Measurements from ENCODE around the gene ZNF236. TPM values are rescaled to one million over a fixed set of nuclear protein-coding genes. Genes with fewer than 3 reads are reported as not detected.

ZNF236 gene
- total RNA-seq, 1 experiment from 2014 or later = 24.8 TPM

- no peak overlapping the region for H3K4me3 ChIP-seq (ENCODE audit: low read depth, low read length, poor library complexity, severe bottlenecking)
- no peaks in the 10 kb centered on the region for H3K9me3 ChIP-seq (ENCODE audit: low read depth, low read length, poor library complexity, severe bottlenecking)
- H3K4me1 ChIP-seq (ENCODE audit: insufficient read depth, low read length, poor library complexity, severe bottlenecking) = no peaks in the 10 kb centered on the region
- no TSS peak for BruUV-seq (replicated peaks)
- H3K36me3 ChIP-seq (ENCODE audit: insufficient read depth, low read length, poor library complexity, severe bottlenecking) = no peaks in the 10 kb centered on the region
- no peak overlapping the region for H3K27ac ChIP-seq (ENCODE audit: low read depth, low read length, poor library complexity, severe bottlenecking)
- intact Hi-C loops (cut with micrococcal nuclease; ENCODE audit: unreplicated experiment) = no loop called here
- TF ChIP-seq EZH2 (IDR thresholded peaks at IDR 0.05; ENCODE audit: borderline replicate concordance, low read depth, low read length, poor library complexity, severe bottlenecking) (no peak), CTCF (conservative IDR thresholded peaks at IDR 0.05; ENCODE audit: low read depth, low read length) (no peak)
- no peak for DNase-seq (ENCODE audit: low spot score)
- CTCF ChIA-PET = no interaction called here
- no peaks in the 10 kb centered on the region for H3K27me3 ChIP-seq (replicated peaks; ENCODE audit: insufficient read depth, low read depth, low read length, poor library complexity)
- POLR2A ChIA-PET (ENCODE audit: low non-redundant PET) = no interaction called here
Measured at GRCh38 chr18:76978616-76979015, 156.3 kb downstream of the ZNF236 start.

- H3K36me3 ChIP-seq (ENCODE audit: insufficient read depth, low read length, poor library complexity, severe bottlenecking) = no peaks in the 10 kb centered on the region
- no peak for TF ChIP-seq EZH2 (IDR thresholded peaks at IDR 0.05; ENCODE audit: borderline replicate concordance, low read depth, low read length, poor library complexity, severe bottlenecking)
- TF ChIP-seq CTCF (conservative IDR thresholded peaks at IDR 0.05; ENCODE audit: low read depth, low read length) = no peak
- H3K27me3 ChIP-seq (replicated peaks; ENCODE audit: insufficient read depth, low read depth, low read length, poor library complexity) = no peaks in the 10 kb centered on the region
- CTCF ChIA-PET = no interaction called here
- no peak overlapping the region for H3K4me3 ChIP-seq (ENCODE audit: low read depth, low read length, poor library complexity, severe bottlenecking)
- POLR2A ChIA-PET (ENCODE audit: low non-redundant PET) = no interaction called here
- H3K9me3 ChIP-seq (ENCODE audit: low read depth, low read length, poor library complexity, severe bottlenecking) = no peaks in the 10 kb centered on the region
- DNase-seq (ENCODE audit: low spot score) = no peak
- no TSS peak for BruUV-seq (replicated peaks)
- intact Hi-C loops (cut with micrococcal nuclease; ENCODE audit: unreplicated experiment) = no loop called here
- no peak overlapping the region for H3K27ac ChIP-seq (ENCODE audit: low read depth, low read length, poor library complexity, severe bottlenecking)
- H3K4me1 ChIP-seq (ENCODE audit: insufficient read depth, low read length, poor library complexity, severe bottlenecking) = no peaks in the 10 kb centered on the region
Measured at GRCh38 chr18:76979111-76979751, 156.9 kb downstream of the ZNF236 start.

GRCh38 chr18:76979906-76980305 is 157.5 kb downstream of the ZNF236 start:
- H3K27me3 ChIP-seq (replicated peaks; ENCODE audit: insufficient read depth, low read depth, low read length, poor library complexity) = no peaks in the 10 kb centered on the region
- H3K4me1 ChIP-seq (ENCODE audit: insufficient read depth, low read length, poor library complexity, severe bottlenecking) = no peaks in the 10 kb centered on the region
- TF ChIP-seq CTCF (conservative IDR thresholded peaks at IDR 0.05; ENCODE audit: low read depth, low read length) = no peak
- no peak for TF ChIP-seq EZH2 (IDR thresholded peaks at IDR 0.05; ENCODE audit: borderline replicate concordance, low read depth, low read length, poor library complexity, severe bottlenecking)
- no peaks in the 10 kb centered on the region for H3K36me3 ChIP-seq (ENCODE audit: insufficient read depth, low read length, poor library complexity, severe bottlenecking)
- intact Hi-C loops (cut with micrococcal nuclease; ENCODE audit: unreplicated experiment) = loop anchor here (10.0 kb wide), 1 partner anchor 585 kb away; no protein-coding TSS in a partner anchor
- DNase-seq (ENCODE audit: low spot score) = no peak
- POLR2A ChIA-PET (ENCODE audit: low non-redundant PET) = no interaction called here
- CTCF ChIA-PET = no interaction called here
- no peaks in the 10 kb centered on the region for H3K9me3 ChIP-seq (ENCODE audit: low read depth, low read length, poor library complexity, severe bottlenecking)
- no TSS peak for BruUV-seq (replicated peaks)
- no peak overlapping the region for H3K27ac ChIP-seq (ENCODE audit: low read depth, low read length, poor library complexity, severe bottlenecking)
- H3K4me3 ChIP-seq (ENCODE audit: low read depth, low read length, poor library complexity, severe bottlenecking) = no peak overlapping the region

Measured in A673 (cell line).